ENCODE measurements around the gene NEK7. TPM values are rescaled to one million over a fixed set of nuclear protein-coding genes. Genes with fewer than 3 reads are reported as not detected.
"Not testable (repeated sequence)": the region's sequence is repeated elsewhere in the genome, so short reads cannot be mapped to it uniquely, and the experiment has no call there.

NEK7 gene
- total and polyA plus RNA-seq, 9 donors = 29.0 to 49.6 (median 35.2) TPM

DNA sequence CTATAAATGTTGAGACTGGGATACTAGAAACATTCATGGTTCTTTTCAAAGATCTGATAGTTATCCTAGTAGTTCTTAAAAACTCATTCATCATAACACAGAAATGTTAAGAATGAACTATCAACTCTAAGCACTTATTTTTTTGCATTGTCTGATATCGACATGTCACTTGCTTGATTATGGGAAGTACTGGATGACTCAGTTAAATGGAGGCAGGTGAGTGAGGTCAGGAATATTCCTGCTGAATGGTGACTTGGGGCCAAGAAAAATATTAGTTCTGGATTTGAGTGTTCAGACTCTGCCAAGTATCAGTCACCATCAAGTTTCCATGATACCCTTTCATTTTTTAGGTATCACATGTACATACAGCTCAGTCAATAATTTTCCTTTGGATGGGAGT, 63.6 kb downstream of the NEK7 start:
- no peak for DNase-seq
- H3K36me3 ChIP-seq (ENCODE audit: control insufficient read depth, insufficient read depth, low read length) = no peaks in the 10 kb centered on the region
- WGBS (ENCODE audit: insufficient coverage) = no CpG with 5 or more reads among the region's 1 CpG

DNA sequence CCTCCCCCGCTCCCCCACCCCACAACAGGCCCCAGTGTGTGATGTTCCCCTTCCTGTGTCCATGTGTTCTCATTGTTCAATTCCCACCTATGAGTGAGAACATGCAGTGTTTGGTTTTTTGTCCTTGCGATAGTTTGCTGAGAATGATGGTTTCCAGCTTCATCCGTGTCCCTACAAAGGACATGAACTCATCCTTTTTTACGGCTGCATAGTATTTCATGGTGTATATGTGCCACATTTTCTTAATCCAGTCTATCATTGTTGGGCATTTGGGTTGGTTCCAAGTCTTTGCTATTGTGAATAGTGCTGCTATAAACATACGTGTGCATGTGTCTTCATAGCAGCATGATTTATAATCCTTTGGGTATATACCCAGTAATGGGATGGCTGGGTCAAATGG, 70.2 kb downstream of the NEK7 start:
- no CpG with 5 or more reads among the region's 5 CpGs for WGBS (ENCODE audit: insufficient coverage)
- H3K36me3 ChIP-seq (ENCODE audit: control insufficient read depth, insufficient read depth, low read length); H3K27ac ChIP-seq (ENCODE audit: low read length); H3K9me3 ChIP-seq (replicated peaks; ENCODE audit: control insufficient read depth, low read depth, low read length); DNase-seq; H3K4me3 ChIP-seq (ENCODE audit: low read length); H3K4me1 ChIP-seq (ENCODE audit: control insufficient read depth, insufficient read depth, low read length); H3K27me3 ChIP-seq (ENCODE audit: control insufficient read depth, insufficient read depth, low read length): not testable (repeated sequence)

More for the DNA sequence above, 63.6 kb downstream of the NEK7 start:
- Histone ChIP-seq H3K4me3 (ENCODE audit: low read length) (no peak overlapping the region), H3K4me1 (ENCODE audit: control insufficient read depth, insufficient read depth, low read length) (no peaks in the 10 kb centered on the region), H3K9me3 (replicated peaks; ENCODE audit: control insufficient read depth, low read depth, low read length) (peaks cover 15% of the 10 kb centered on the region), H3K27me3 (ENCODE audit: control insufficient read depth, insufficient read depth, low read length) (no peaks in the 10 kb centered on the region), H3K27ac (ENCODE audit: low read length) (no peak overlapping the region)

DNA sequence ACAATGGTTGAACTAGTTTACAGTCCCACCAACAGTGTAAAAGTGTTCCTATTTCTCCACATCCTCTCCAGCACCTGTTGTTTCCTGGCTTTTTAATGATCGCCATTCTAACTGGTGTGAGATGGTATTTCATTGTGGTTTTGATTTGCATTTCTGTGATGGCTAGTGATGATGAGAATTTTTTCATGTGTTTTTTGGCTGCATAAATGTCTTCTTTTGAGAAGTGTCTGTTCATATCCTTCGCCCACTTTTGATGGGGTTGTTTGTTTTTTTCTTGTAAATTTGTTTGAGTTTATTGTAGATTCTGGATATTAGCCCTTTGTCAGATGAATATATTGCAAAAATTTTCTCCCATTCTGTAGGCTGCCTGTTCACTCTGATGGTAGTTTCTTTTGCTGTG, 70.7 kb downstream of the NEK7 start:
- not testable (repeated sequence) for DNase-seq; H3K9me3 ChIP-seq (replicated peaks; ENCODE audit: control insufficient read depth, low read depth, low read length)
- no CpG with 5 or more reads among the region's 2 CpGs for WGBS (ENCODE audit: insufficient coverage)

DNA sequence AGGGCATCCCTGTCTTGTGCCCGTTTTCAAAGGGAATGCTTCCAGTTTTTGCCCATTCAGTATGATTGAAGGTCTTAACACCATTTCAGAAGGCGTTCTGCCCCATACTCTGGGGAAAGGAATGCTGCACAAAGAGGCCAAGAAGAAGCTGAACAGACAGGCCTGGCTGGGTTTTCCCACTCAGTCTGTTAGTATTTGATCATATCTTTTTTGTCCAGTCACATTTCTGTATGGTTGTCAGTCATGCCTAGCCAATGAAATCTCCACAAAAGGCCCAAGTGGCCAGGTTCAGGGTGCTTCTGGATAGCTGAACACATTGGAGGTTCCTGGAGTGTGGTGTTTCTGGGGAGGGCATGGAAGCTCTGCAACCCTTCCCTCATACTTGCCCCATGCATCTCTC, 72.1 kb downstream of the NEK7 start:
- H3K9me3 ChIP-seq (replicated peaks; ENCODE audit: control insufficient read depth, low read depth, low read length) = peaks cover 3% of the 10 kb centered on the region
- no peak for DNase-seq
- no peaks in the 10 kb centered on the region for H3K4me1 ChIP-seq (ENCODE audit: control insufficient read depth, insufficient read depth, low read length)
- 86% methylated on average over 1 of the region's 2 CpGs for WGBS (ENCODE audit: insufficient coverage)
- H3K4me3 ChIP-seq (ENCODE audit: low read length) = no peak overlapping the region
- H3K27me3 ChIP-seq (ENCODE audit: control insufficient read depth, insufficient read depth, low read length) = no peaks in the 10 kb centered on the region
- H3K36me3 ChIP-seq (ENCODE audit: control insufficient read depth, insufficient read depth, low read length) = no peaks in the 10 kb centered on the region
- no peak overlapping the region for H3K27ac ChIP-seq (ENCODE audit: low read length)

More for the DNA sequence above, 70.7 kb downstream of the NEK7 start:
- not testable (repeated sequence) for H3K36me3 ChIP-seq (ENCODE audit: control insufficient read depth, insufficient read depth, low read length); H3K27ac ChIP-seq (ENCODE audit: low read length); H3K4me1 ChIP-seq (ENCODE audit: control insufficient read depth, insufficient read depth, low read length); H3K27me3 ChIP-seq (ENCODE audit: control insufficient read depth, insufficient read depth, low read length); H3K4me3 ChIP-seq (ENCODE audit: low read length)

DNA sequence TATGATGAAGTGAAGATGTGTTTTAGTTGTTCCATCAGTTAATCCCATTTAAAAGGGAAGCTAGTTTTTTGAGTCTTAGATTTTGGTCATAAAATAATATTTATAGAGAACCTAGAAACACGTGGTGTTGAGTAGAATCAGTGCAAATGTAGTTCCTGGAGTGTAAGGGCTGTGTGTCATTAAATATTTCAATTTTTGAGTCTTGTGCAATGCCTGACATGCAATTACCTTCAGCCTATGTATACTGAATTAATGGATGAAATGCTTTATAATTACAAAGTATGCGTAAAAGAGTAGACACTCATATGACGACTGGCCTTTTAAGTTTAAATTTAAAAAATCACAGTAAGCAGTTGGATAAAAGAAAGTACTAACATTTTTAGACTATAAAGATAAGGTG, 75.0 kb downstream of the NEK7 start:
- no CpG with 5 or more reads among the region's 3 CpGs for WGBS (ENCODE audit: insufficient coverage)
- no peak for DNase-seq
- Histone ChIP-seq H3K27ac (ENCODE audit: low read length) (no peak overlapping the region), H3K27me3 (ENCODE audit: control insufficient read depth, insufficient read depth, low read length) (no peaks in the 10 kb centered on the region), H3K4me3 (ENCODE audit: low read length) (no peak overlapping the region), H3K36me3 (ENCODE audit: control insufficient read depth, insufficient read depth, low read length) (peaks cover 4% of the 10 kb centered on the region), H3K4me1 (ENCODE audit: control insufficient read depth, insufficient read depth, low read length) (no peaks in the 10 kb centered on the region), H3K9me3 (replicated peaks; ENCODE audit: control insufficient read depth, low read depth, low read length) (peaks cover 5% of the 10 kb centered on the region)

DNA sequence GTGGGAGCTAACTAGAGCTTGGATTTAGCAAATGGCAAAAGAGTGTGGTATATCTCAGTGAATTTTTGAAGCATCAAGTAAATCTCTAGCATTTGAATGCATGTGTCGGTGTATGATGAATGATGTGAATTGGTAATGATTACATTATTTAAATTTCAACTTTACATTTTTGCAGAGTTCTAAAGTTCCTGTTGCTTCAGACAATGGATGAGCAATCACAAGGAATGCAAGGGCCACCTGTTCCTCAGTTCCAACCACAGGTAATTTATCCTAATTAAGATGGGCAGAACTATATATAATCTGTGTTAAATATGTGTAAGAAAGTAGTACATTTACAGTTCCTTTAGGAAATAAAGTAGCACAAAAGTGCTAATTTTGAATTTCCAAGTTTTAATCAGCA, 75.6 kb downstream of the NEK7 start:
- Histone ChIP-seq H3K9me3 (replicated peaks; ENCODE audit: control insufficient read depth, low read depth, low read length) (peaks cover 5% of the 10 kb centered on the region), H3K4me3 (ENCODE audit: low read length) (no peak overlapping the region), H3K27me3 (ENCODE audit: control insufficient read depth, insufficient read depth, low read length) (no peaks in the 10 kb centered on the region), H3K27ac (ENCODE audit: low read length) (no peak overlapping the region), H3K36me3 (ENCODE audit: control insufficient read depth, insufficient read depth, low read length) (peaks cover 4% of the 10 kb centered on the region), H3K4me1 (ENCODE audit: control insufficient read depth, insufficient read depth, low read length) (no peaks in the 10 kb centered on the region)
- no CpG with 5 or more reads among the region's 1 CpG for WGBS (ENCODE audit: insufficient coverage)
- DNase-seq = no peak

DNA sequence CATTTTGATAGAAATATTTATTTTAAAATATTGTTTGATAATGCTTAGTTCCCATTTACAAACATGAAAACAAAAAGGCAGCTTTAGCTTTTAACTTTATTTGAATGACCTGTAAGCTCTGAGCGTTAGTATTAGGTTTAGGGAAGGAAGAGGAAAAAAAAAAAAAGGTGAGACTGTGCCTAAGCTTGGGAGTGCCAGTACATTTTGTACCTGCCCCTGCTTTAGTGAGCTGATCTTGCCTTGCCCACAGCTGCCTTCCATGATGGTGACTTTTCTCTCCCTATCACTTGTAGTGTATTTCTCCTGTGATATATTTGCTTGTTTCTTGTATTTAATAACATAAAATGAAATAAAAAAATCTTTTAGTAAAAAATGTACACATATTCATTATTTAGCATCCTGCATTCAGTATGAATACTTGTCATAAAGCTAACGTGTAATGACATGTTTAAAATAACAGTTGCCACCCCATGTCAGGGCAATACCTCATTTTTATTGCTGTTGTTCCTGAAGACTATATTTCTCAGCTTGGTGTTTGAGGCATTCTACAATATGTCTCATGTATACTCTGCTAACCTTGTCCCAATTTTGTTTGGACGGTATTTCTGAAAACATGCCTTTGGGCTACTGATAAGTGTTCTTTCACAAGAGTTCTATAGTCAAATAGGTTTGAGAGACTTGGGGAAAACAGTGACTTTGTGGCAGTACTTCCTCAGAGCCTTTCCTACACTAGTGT, 76.3 kb downstream of the NEK7 start:
- Histone ChIP-seq H3K36me3 (ENCODE audit: control insufficient read depth, insufficient read depth, low read length) (peaks cover 4% of the 10 kb centered on the region), H3K27ac (ENCODE audit: low read length) (no peak overlapping the region), H3K27me3 (ENCODE audit: control insufficient read depth, insufficient read depth, low read length) (no peaks in the 10 kb centered on the region), H3K4me3 (ENCODE audit: low read length) (no peak overlapping the region), H3K4me1 (ENCODE audit: control insufficient read depth, insufficient read depth, low read length) (no peaks in the 10 kb centered on the region), H3K9me3 (replicated peaks; ENCODE audit: control insufficient read depth, low read depth, low read length) (peaks cover 5% of the 10 kb centered on the region)
- no CpG with 5 or more reads among the region's 3 CpGs for WGBS (ENCODE audit: insufficient coverage)
- no peak for DNase-seq

DNA sequence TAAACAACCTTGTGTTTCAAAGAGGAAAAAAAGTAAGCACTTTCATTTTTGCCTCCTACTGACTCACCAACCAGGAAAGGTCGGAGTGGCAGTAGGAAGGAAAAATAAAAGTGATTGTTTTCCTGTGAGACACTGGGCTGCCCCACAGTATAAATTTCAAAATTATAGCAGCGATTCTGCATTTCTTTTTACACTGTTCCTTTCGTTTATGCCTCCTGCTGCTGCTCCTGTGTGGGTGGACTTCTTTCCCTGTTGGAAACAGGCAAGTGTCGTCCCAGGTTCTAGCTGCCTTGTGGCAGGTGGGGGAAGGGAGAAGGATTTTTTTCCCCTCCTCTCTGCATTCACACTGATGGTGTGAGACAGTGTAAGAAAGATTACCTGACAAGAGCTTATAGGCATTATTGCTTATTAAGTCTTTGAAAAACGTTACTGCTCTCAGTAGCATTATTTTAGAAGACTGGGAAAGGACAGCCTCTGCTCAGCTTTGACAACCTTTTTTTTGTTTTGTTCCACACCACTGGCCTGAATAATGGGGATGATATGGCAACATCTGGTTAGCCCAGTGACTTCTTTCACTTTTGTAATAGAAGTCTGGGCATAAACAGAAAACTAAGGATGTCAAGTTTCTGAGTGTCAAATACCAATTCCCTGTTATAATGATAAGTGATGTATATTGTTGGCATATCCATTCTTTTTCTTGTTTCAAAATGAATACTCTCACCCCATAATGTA, 77.9 kb downstream of the NEK7 start:
- Histone ChIP-seq H3K4me1 (ENCODE audit: control insufficient read depth, insufficient read depth, low read length) (no peaks in the 10 kb centered on the region), H3K27ac (ENCODE audit: low read length) (no peak overlapping the region), H3K9me3 (replicated peaks; ENCODE audit: control insufficient read depth, low read depth, low read length) (peaks cover 5% of the 10 kb centered on the region), H3K4me3 (ENCODE audit: low read length) (no peak overlapping the region), H3K36me3 (ENCODE audit: control insufficient read depth, insufficient read depth, low read length) (peaks cover 4% of the 10 kb centered on the region), H3K27me3 (ENCODE audit: control insufficient read depth, insufficient read depth, low read length) (no peaks in the 10 kb centered on the region)
- no CpG with 5 or more reads among the region's 5 CpGs for WGBS (ENCODE audit: insufficient coverage)
- no peak for DNase-seq

DNA sequence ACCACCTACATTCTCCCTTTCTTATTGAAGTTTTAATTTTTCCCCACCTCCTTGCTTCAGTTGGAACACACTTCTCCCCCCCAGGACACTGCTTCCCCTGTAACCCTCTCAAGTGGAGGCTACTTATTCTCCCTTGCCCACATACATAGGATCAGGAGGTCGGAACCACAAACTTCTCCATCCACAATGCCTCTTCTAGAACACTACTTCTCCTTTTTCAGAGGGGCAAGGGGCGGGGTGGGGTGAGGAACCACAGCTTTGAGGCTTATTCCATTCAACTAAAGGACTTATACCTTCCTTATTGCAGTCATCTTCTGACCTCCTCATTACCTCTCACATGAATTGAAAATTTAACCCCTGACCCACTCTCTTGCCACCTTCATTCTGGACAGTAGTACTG, 81.3 kb downstream of the NEK7 start:
- WGBS (ENCODE audit: insufficient coverage) = 100% methylated on average over 2 of the region's 2 CpGs
- Histone ChIP-seq H3K27ac (ENCODE audit: low read length) (no peak overlapping the region), H3K36me3 (ENCODE audit: control insufficient read depth, insufficient read depth, low read length) (peaks cover 4% of the 10 kb centered on the region), H3K27me3 (ENCODE audit: control insufficient read depth, insufficient read depth, low read length) (no peaks in the 10 kb centered on the region), H3K9me3 (replicated peaks; ENCODE audit: control insufficient read depth, low read depth, low read length) (peaks cover 5% of the 10 kb centered on the region), H3K4me1 (ENCODE audit: control insufficient read depth, insufficient read depth, low read length) (no peaks in the 10 kb centered on the region), H3K4me3 (ENCODE audit: low read length) (no peak overlapping the region)
- DNase-seq = peak; percentile 49

DNA sequence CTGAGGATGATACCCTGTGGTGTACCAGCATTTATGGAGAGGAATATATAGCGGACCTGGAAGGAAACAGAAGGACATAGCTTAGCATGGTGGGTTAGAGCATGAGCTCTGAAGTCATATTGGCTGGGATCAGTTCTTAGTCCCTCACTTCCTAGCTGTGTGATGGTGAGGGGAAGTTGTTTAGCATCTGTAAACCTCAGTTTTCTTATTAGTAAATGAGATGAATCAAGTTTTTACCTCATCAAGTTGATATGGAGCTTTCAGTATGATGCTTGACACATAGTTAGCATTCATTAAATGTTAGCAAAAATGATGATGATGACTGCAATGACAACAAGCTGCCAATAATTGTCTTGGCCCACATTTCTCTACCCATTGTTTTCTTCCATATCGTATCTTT, 84.8 kb downstream of the NEK7 start:
- no peaks in the 10 kb centered on the region for H3K4me1 ChIP-seq (ENCODE audit: control insufficient read depth, insufficient read depth, low read length)

More for the DNA sequence above, 84.8 kb downstream of the NEK7 start:
- Histone ChIP-seq H3K4me3 (ENCODE audit: low read length) (no peak overlapping the region), H3K27me3 (ENCODE audit: control insufficient read depth, insufficient read depth, low read length) (no peaks in the 10 kb centered on the region), H3K9me3 (replicated peaks; ENCODE audit: control insufficient read depth, low read depth, low read length) (peaks cover 2% of the 10 kb centered on the region), H3K36me3 (ENCODE audit: control insufficient read depth, insufficient read depth, low read length) (peaks cover 1% of the 10 kb centered on the region), H3K27ac (ENCODE audit: low read length) (no peak overlapping the region)
- WGBS (ENCODE audit: insufficient coverage) = 67% methylated on average over 2 of the region's 2 CpGs
- no peak for DNase-seq

Data from muscle of leg (tissue), 11 donors.